GM21576 (cell line): Measurements from ENCODE around the gene HSPB7.
"Not testable (repeated sequence)": the region's sequence is repeated elsewhere in the genome, so short reads cannot be mapped to it uniquely, and the experiment has no call there.

Source experiments
- ATAC-seq: cut with Tn5 transposase; IDR thresholded peaks from one replicate; pipeline ENCODE4 v1.9.1; 2021; ENCODE audit warnings: mild to moderate bottlenecking, moderate library complexity; ENCODE audit not compliant: unreplicated experiment

The HSPB7 gene

DNA sequence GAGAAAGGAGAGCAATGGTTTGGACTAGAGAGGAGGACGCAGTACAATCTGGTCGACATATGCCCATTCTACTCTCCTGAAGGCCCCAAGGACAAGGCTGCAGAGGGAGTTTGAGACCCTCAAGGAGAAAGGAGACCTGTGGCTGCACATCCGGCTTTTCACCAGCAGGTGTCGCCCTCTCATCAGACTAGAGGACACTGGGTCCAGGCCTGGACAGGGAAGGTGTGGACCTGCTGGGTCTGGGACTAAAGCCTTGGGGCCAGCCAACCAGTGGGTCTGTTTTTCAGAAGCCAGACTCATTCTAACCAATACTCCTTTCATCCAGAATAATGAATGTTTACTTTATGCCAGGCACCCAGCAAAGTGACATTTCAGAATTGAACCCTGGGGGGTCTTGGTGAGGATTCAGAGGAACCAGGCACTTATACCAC, 8.8 kb downstream of the HSPB7 start:
- ATAC-seq = no peak

DNA sequence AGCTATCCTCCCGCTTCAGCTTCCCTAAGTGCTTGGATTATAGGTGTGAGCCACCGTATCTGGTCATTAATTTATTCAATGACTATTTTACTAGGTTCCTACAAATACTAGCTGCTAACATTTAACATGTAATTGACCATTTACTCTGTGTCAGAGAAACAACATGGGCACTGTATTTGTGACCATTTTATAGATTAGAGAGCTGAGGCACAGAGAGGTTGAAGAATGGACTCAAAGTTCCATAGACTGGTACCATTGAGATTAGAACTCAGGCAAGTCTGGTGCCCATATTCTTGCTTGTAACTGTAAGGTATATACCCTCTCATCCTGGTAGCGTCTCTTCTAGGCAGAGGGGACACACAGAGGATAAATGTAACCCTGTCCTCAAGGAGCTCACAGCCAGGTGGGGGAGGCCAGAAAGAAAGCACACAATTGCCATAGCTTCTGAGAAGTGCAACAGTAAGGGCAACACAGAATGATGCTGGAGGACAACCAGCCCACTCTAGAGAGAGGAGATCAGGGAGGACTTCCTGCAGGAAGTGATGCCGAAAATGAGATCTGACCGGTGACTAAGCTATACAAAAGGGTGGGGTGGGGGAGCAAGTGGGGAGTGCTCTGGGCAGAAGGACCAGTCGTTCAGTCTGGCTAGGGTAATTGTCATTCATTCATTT, 10.0 kb downstream of the HSPB7 start:
- ATAC-seq = no peak

DNA sequence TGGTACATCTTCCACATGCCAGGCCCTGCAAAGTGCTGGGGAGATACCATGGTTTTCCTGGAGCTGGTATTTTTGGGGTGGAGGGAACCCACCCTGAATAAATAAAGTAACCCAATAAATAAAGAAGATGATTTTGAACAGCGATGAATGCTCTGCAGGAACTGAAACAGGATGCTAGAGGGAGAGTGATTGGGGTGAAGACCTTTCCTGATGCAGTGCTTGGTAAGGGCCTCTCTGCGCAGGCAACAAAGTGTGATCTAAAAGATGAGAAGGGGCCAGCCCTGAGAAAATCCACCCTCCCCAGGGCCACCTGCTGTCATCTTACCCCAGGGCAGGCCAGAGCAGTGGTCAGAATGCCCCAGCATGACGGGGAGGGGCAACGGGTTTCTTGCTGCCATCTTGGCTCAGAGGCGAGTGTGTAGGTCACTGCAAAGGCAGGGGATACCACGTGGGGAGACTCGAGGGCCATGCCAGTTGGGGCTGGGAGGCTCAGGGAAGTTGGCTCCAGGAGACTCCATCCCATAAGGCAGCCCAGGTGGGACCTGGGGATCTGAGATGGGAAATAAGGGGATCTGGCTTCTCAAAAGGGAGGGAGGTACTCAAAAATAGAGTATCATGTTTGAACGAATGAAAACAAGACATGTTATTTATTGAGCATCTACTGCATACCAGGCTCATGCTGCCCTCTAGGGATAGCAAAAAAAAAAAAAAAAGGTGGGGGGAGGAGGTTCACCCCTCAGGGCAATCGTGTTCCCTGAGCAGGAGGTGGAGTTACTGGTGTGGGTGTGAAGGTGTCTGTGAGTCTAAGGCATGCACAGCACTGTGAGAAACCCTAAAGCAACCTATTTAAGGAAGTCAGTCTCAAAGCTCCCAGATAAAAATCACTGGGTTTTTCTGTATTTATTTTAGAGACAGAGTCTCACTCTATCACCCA, 11.0 kb downstream of the HSPB7 start:
- no peak for ATAC-seq

DNA sequence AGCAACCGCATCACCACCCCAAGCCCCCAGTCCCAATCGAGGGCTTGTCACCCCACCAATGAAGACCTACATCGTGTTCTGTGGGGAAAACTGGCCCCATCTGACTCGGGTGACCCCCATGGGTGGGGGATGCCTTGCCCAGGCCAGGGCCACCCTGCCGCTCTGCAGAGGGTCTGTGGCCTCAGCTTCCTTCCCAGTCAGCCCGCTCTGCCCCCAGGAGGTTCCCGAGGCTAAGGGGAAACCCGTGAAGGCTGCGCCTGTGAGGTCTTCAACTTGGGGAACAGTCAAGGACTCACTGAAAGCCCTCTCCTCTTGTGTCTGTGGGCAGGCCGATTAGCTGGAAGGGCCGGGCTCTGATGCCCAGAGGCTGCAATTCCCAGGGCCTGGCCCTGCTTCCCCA, 11.8 kb downstream of the HSPB7 start:
- ATAC-seq = no peak

DNA sequence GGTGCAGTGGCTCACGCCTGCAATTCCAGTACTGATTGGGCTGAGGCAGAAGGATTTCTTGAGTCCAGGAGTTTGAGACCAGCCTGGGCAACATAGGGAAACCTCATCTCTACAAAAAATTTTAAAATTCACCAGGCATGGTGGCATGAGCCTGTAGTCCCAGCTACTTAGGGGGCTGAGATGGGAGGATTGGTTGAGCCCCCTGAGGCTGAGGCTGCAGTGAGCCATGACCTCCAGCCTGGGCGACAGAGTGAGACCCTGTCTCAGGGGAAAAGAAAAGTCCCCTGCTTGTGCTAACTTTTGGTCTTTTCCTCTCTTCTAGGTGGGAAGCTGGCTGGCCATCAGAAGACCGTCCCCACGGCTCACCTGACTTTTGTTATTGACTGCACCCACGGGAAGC, 12.2 kb downstream of the HSPB7 start:
- no peak for ATAC-seq

DNA sequence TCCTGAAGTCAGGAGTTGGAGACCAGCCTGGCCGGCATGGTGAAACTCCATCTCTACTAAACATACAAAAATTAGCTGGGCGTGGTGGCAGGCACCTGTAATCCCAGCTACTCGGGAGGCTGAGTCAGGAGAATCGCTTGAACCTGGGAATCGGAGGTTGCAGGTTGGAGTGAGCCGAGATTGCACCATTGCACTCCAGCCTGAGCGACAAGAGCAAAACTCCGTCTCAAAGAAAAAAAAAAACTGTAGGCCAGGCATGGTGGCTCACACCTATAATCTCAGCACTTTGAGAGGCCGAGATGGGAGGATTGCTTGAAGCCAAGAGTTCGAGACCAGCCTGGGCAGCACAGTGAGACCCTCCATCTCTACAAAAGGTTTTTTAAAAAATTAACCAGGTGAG, 16.6 kb downstream of the HSPB7 start:
- ATAC-seq = not testable (repeated sequence)

DNA sequence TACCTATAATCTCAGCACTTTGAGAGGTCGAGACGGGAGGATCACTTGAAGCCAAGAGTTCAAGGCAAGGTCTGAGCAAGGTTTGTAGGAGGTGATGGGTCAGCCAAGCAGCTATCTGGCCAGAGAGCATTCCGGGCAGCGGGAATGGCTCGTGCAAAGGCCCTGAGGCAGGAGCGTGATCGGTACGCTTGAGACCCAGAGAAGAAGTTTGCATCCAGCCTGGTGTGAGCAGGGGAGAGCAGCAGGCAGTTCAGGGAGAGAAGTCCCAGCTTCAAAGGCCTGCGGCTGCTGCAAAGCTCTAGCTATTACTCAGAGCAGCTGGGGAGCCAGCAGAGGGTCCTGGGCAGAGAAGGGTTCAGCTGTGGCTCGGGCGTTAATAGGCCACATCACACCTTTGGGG, 18.9 kb downstream of the HSPB7 start:
- no peak for ATAC-seq

DNA sequence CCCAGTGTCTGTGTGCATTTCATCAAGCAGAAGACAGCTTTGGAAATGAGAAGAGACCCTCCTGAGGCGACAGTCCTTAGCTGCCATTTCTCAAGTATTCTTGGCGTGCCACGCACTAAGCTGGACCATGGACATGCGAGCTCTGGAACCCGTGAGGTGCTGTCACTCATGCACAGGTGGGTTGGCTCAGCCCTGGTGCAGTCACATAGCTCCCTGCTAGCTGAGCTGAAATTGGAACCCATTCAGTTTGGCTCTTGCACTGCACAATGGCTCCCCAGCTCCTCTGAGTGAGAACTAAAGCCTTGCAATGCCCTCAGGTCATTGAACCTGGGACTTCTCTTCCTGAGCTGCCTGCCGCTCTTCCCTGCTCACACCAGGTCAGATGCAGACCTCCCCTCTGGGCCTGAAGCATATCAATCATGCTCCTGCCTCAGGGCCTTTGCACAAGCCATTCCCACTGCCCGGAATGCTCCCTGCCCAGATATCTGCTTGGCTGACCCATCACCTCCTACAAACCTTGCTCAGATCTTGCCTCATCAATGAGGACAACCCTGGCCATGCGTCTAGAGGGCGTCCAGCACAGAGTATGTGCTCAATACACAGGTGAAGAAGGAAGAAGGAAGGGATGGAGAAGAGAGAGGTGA, 20.1 kb downstream of the HSPB7 start:
- no peak for ATAC-seq

DNA sequence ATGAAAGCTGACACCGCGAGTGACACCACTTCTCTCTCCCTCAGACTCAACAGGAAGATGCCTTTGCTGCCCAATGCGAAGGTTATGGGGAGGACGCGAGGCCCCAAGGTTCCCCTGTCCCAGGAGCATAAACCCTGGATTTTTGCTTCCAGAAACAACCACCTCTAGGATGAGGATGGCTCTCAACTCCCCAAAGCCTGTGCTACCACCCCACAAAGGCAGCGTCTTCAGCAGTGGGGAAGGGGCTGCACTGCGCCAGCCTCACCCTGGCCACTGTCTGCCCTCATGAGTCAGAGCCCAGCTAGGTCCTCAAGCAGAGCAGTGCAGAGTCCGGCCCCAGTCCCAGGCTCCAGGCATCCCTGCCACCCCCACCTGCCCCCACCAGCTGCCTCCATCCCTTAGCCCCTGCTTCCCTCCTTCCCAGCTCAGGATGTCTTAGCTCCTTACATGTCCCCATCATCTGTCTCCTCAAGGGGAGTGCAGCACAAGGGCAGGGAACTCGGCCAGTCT, 20.7 kb downstream of the HSPB7 start:
- ATAC-seq = no peak

DNA sequence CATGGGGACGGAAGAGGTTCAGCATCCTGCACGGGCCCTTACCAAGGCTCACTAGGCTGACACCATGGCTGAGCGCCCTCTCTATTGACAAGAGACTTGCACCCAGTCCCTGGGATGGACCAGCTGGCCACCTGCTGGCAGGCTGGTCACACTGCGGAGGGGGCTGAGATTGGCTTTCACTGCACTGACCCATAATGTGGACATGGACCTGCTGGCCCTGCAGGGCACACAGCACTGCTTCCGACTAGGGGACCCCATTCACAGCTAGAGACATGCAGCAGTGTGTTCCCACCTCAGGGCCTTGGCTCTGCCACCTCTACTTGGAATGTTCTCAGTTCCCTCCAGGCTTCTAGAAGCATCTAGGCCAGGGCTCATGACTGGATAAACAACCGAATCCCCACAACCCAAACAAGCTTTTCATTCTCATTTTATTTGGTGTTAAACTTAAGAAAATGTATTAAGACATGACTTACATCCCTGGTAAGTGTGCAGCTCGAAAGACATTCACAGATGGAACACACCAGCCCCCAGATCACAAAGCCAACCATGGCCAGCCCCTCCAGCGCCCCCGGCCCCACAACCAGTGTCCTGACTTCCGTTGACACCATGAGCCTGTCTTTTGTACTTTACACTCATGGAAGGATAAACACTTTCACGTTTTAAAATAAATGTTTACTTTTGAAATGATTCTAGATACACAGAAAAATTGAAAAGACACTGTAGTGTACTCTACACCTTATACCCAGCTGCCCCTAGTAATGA, 23.1 kb downstream of the HSPB7 start:
- ATAC-seq = no peak

DNA sequence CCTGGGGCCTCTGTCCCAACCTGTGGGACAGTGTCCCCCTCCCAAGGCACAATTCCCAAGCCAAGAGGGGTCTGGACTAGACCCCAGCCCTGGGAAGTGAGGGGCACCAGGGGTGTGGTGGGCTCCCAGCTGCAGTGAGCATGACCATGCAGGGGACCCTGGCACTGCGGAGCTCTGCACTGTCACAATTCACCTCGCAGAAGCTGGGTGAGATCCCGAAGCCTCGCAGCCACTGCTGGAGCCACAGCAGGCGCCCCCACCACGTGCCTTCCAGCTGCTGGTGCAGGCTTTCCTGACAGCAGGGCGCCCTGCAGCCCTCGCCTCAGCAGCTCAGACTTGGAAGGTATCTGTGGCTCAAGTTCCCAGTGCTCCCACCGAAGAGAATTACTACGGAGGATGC, 23.8 kb downstream of the HSPB7 start:
- ATAC-seq = no peak

DNA sequence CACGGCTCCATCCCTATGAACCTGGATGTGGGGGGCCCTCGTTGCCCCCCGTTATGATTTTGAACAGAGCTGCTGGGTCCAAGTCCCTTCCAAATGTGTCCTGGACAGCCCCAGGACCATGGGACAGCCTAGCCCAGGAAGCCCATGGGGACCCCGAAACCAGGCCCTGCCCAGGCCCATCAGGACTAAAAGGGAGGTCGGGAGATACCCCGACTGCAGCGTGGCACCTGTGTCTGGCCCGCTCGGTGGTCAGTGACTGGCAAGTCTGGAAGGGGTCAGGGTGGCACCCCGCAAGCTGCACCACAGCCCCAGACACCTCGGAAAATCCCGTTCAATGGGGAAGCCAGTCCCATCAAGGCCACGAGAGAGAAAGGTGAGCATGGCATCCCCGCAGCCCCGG, 24.2 kb downstream of the HSPB7 start:
- no peak for ATAC-seq

DNA sequence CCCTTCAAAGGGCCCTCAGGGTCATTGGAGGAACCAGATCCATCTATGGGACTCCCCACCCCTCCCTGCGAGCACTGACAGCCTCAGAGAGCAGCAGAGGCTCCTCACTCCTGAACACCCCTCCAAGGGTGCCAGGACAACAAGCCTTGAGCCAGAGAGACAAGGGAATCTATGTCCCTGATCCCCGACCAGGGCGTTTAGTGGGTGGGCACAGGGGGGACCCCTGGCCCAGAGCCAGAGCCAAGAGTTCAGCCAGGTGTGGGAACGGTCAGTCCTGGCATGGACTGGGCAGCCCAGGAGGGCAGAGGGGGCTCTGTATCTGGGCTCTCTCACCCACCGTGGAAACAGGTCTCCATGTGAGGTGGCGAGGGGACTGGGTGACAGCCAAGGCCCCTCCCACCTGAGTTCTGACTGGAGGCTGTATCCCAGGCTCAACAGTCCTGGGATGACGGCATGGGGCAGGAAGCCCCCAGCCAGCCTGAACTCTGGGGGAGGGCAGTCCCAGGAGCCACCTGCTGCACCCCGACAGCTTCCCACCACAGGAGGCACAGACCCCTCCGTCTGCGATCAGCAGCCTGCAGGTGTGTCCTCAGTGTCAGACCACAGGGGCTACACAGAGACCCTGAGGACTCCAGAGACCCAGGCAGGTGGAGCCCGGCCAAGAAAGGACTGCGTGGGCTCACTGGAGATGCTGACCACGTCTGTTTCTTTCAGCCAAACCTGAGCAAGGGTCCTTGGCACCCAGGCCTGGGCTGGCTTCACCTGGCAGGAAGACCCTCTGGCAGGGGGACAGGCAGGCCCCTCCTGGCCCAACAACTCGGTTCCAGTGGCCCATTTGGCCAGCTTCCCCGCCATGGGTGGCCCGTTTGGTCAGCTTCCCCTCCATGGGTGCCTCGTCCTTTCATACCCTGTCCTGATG, 25.0 kb downstream of the HSPB7 start:
- no peak for ATAC-seq

DNA sequence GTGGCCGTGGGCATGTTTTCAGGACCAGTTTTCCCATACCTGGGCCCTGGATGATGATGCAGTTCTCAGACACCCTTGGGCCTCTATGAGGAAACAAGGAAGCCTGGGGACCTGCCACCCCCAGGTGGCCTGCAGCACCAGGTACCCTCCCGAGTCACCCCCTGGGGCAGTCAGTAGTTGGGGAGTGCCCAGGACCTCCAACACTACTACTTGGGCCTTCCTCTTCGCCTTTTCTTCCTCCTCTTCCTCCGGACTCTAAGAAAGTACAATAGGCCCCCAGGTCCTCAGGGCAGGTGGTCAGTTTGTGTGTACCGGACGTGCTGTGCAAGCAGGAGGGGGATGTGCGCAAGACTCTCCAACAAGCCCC, 25.7 kb downstream of the HSPB7 start:
- no peak for ATAC-seq

DNA sequence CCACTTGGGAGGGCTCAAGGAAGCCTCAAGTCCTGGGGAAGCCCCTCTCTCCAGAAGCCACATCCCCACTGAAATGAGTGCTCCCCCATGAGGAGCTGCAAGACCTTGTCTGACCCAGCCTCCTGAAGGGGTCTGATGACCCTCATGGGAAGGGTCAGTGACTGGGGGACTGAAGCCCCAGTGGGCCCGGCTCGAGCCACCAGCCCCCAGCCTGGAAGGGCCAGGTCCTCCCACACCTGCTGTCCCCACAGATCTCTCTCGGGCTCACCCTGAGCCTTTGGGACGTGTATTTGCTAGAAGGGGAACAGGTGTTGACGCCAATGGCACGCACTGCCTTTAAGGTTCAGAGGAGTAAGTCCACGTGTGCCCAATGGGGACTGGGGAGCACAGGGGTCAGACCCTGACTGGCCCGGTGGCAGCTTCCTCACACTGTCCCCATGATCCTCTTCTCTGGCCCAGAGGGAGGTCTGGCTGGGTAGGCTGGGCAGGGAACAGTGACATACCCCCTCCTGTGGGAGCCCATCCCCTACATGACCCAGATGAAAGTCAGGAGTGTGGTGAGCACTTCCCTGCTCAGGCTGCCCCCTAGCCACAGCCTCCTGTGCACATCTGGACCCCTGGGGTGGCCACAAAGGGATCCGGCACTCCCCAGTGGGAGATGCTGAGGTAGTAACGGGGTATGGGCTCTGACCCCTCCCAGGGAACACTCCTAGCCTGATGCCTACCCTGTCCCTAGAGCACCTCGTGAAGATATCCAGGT, 26.2 kb downstream of the HSPB7 start:
- no peak for ATAC-seq

DNA sequence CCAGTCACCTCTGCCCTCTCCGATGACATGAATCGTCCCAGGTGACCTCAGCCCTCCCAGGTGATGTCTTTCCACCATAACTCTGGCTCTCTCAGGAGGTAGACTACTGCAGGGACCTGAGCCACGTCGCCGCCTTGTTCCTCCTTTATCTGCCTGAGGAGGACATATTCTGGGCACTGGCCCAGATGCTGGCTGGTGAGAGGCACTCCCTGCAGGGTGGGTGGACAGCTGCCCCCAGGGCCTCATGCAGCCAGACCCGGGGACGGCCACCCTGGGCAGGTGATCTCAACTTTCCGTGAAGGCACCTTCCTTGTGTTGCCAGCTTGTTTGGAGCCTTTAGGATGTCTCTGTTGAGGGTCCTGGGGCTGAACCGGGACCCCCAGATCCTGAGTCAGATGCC, 28.1 kb downstream of the HSPB7 start:
- no peak for ATAC-seq

DNA sequence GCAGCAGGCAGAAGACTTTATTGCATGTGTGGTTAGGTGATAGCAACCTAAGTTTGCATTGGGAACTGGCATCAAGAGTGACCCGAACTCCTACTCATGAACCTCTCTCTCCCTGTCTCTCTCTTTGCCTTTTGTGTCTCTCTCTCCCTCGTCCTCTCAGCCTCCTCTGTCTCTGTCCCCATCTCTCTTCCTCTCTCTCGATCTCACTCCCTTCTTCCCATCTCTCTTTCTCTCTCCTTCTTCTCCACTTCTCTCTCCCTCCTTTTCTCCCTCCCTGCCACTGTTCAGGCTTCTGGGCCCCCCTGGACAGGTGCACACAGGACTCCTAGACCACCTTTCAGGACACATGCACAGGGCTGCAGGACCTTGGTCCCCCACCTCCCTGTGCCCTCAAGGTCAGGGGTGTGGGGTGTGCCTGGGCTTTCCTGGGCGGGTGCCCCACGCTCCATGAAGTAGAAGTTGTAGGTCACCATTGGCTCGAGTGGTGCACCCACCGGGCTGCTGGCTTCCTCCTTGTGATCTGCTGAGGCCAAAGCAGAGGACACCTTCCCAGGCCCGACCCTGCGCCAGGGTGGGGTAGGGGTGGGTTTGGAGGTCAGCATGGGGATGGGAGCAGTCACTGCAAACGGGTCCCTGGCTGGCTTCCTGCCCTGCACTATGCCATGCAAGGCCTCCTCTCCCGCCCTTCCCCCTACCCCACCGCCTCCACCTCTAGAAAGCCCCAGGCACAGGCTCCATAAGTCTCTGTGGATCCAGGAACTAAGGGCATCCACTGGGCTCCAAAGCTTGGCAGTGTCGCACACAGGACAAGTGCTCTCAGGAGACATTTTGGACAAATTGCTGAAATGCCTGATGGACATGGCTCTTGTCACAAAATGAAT, 28.7 kb downstream of the HSPB7 start:
- ATAC-seq = no peak

DNA sequence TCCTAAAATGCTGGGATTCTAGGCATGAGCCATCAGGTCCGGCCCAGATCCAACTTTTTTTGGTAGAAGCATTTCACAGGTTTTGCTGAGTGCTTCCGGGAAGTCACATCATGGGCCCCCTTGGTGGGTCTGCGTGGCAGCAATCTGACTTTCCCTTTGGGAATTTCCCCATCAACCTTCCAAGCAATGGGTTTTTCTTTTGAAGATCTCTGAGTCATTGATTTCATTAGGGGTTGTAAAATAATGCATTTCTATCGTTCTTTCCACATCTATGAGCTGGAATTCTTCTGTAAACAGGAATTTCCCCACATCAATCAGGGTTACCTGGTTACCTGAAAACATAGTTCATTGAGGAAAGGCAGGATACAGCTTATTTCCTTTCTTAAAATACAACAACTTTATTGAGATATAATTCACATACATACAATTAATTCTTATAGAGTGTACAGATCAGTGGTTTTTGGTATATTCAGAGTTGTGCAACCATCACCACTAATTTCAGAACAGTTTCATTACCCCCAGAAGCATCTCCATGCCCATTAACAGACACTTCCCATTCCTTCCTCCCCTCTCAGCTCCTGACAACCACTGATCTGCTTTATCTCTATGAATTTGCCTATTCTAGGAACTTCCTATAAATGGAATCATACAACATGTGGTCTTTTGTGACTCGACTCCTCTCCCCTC, 32.1 kb downstream of the HSPB7 start:
- ATAC-seq = no peak
